ENCODE measurements around the gene ZNF416. TPM values are rescaled to one million over a fixed set of nuclear protein-coding genes. Genes with fewer than 3 reads are reported as not detected.
A peak's percentile ranks its signal among the peaks of the same experiment; 100 is the strongest.

ZNF416 gene
- total RNA-seq, 8 experiments from 2014 or later, result 4.7 to 10.8 (median 7.3) TPM

DNA sequence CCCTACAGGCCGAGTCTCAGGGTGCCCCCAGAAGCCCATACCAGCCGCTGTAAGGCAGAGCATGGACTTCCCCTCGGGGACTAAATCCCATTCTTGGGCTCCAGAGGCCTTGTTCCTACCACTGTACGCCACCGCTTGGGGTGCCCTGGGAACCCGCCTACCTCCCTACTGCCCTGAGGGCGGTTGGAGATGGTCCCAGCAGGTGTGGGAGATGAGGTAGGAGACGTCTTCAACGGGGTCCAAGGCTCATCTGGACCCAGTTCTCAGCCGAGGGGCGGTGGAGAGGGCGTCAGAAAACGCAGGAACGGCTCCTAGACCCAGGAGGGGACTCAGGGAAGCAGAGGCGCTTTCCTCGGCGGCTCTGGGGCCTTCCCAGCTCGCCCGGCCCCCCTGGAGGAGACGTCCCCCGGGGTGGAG lies 4.4 kb upstream of the ZNF416 start:
- H3K4me3 ChIP-seq, result peak overlapping the region in 1 of 5 donors; percentile 93
- H3K4me1 ChIP-seq (replicated peaks in 1 of 2), result peaks cover 9% of the 10 kb centered on the region in 2 donors
- 60% methylated on average over 1 of the region's 21 CpGs; no CpG with 5 or more reads in 8 of the 10 experiments for WGBS, 10 experiments
- no peak for ATAC-seq (replicated peaks in 6 of 8)
- peak overlapping the region; percentile 77 to 82 for H3K27ac ChIP-seq
- in situ Hi-C loops (cut with MboI; ENCODE audit: low pct_unique_long_range_greater_than_20kb in 2 of 9, low sequenced_read_pairs in 9 of 9, unreplicated experiment in 9 of 9), result no loop called here

- H3K27ac ChIP-seq, result no peak overlapping the region
- in situ Hi-C loops (cut with MboI; ENCODE audit: low pct_unique_long_range_greater_than_20kb in 2 of 9, low sequenced_read_pairs in 9 of 9, unreplicated experiment in 9 of 9), result no loop called here
- no peak for ATAC-seq (replicated peaks in 6 of 8)
- H3K4me1 ChIP-seq (replicated peaks in 1 of 2), result peaks cover 5 to 6% of the 10 kb centered on the region in 2 donors
- no peak overlapping the region for H3K4me3 ChIP-seq
Observed at GRCh38 chr19:57576661-57577060, 2.0 kb downstream of the ZNF416 start.

DNA sequence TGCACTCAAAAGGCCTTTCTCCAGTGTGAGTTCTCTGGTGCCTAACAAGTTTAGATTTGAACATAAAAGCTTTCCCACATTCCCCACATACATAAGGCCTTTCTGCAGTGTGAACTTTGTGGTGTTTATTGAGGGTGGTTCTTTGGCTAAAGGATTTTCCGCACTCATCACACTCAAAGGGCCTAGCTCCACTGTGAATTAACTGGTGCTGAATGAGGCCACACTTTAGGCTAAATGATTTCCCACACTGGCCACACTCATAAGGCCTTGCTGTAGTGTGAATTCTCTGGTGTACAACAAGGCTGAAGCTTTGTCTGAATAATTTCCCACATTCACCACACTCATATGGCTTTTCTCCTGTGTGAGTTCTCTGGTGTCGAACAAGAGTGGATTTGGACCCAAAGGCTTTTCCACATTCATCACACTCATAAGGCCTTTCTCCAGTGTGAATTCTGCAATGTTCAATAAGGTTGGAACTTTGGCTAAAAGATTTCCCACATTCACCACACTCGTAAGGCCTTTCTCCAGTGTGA lies 6.2 kb downstream of the ZNF416 start:
- H3K4me1 ChIP-seq (replicated peaks in 1 of 2), result no peaks in the 10 kb centered on the region
- H3K27ac ChIP-seq, result no peak overlapping the region
- H3K4me3 ChIP-seq, result no peak overlapping the region
- no peak for ATAC-seq (replicated peaks in 6 of 8)
- WGBS, 10 experiments, result 73 to 100% (median 100%) methylated on average over 1 to 3 of the region's 3 CpGs; no CpG with 5 or more reads in 3 of the 10 experiments
- in situ Hi-C loops (cut with MboI; ENCODE audit: low pct_unique_long_range_greater_than_20kb in 2 of 9, low sequenced_read_pairs in 9 of 9, unreplicated experiment in 9 of 9), result no loop called here

DNA sequence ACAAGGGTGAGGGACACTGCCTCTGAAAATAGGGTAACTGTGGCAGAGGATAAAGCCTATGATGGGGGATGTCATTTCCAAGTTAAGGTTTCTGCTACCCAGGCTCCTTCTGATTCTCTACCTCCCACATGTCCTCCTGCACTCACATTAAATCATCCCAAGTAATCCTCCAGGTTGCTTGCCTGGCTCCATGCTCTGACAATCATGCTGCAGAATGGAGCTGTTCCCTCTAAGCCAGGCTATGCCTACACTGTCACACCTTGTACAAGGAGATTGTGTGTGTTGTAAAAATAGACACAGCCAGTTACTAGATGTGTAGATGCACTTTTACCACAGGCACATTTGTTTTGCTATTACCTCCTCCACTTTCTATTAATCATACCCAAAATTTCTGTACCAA lies 8.0 kb downstream of the ZNF416 start:
- no peak overlapping the region for H3K27ac ChIP-seq
- no peak overlapping the region for H3K4me3 ChIP-seq
- H3K4me1 ChIP-seq (replicated peaks in 1 of 2), result no peaks in the 10 kb centered on the region
- ATAC-seq (replicated peaks in 6 of 8), result no peak
- in situ Hi-C loops (cut with MboI; ENCODE audit: low pct_unique_long_range_greater_than_20kb in 2 of 9, low sequenced_read_pairs in 9 of 9, unreplicated experiment in 9 of 9), result no loop called here

DNA sequence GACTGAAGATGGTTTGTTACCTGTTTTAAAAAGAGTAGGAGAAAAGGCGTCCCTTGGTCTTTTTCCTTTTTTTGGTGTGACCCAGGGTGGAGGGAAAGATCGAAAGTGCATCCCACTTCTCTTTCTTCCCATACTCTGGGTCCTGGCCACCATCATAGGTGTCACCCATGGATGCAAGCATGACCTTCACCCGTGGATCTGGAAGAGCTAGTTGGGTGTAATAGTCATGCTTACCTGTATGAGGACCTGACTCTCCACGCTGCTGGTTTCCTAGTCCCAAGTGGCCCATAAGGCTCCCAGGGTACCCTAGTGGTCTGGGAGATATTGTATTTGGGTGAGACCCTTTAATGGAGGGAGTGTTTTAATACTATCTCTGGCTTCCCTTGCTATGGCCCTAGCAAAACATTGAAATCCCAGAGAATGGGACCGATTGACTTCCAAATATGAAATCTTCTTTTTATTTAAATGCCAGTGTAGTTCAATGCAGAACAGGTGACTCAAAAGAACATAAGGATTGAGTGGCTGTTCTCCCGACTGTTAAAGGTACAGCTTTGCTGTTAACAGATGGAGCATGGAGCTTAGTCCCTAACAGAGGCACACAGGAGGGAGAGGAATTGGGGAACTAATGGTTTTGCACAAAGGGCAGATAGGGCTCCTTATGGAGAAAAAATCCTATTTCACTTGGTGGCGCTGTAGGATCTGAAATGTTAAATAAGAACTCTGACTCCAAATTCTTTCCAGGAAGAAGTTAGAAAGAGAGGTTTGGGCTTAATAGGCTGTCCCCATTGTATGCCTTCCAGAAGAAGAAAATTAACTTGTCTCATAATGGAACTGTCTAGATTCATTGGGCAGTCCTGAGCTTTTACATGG lies 12.1 kb downstream of the ZNF416 start:
- no peak overlapping the region for H3K4me3 ChIP-seq
- 31 to 100% (median 58%) methylated on average over 1 to 6 of the region's 7 CpGs; no CpG with 5 or more reads in 1 of the 10 experiments for WGBS, 10 experiments
- H3K27ac ChIP-seq, result no peak overlapping the region
- ATAC-seq (replicated peaks in 6 of 8), result no peak
- in situ Hi-C loops (cut with MboI; ENCODE audit: low pct_unique_long_range_greater_than_20kb in 2 of 9, low sequenced_read_pairs in 9 of 9, unreplicated experiment in 9 of 9), result no loop called here
- no peaks in the 10 kb centered on the region for H3K4me1 ChIP-seq (replicated peaks in 1 of 2)

GRCh38 chr19:57563547-57563946 lies 15.2 kb downstream of the ZNF416 start:
- H3K4me3 ChIP-seq, result no peak overlapping the region

GRCh38 chr19:57560049-57560491 lies 18.6 kb downstream of the ZNF416 start:
- Histone ChIP-seq H3K4me1 (replicated peaks in 1 of 2) (peaks cover 10 to 11% of the 10 kb centered on the region in 2 donors), H3K4me3 (peak overlapping the region; percentile 86 to 99 (median 96)), H3K27ac (peak overlapping the region; percentile 87 to 92)
- 0 to 100% (median 79%) methylated on average over 2 to 16 of the region's 23 CpGs; no CpG with 5 or more reads in 1 of the 10 experiments for WGBS, 10 experiments
- in situ Hi-C loops (cut with MboI; ENCODE audit: low pct_unique_long_range_greater_than_20kb in 2 of 9, low sequenced_read_pairs in 9 of 9, unreplicated experiment in 9 of 9), result no loop called here
- peak in 5 of 8 experiments; percentile 1 to 58 (median 11) for ATAC-seq (replicated peaks in 6 of 8)

More at GRCh38 chr19:57563547-57563946, 15.2 kb downstream of the ZNF416 start:
- in situ Hi-C loops (cut with MboI; ENCODE audit: low pct_unique_long_range_greater_than_20kb in 2 of 9, low sequenced_read_pairs in 9 of 9, unreplicated experiment in 9 of 9), result no loop called here
- ATAC-seq (replicated peaks in 6 of 8), result no peak
- WGBS, 10 experiments, result 0 to 56% (median 0%) methylated on average over 1 of the region's 1 CpG; no CpG with 5 or more reads in 4 of the 10 experiments
- H3K27ac ChIP-seq, result no peak overlapping the region
- peaks cover 0 to 2% of the 10 kb centered on the region in 2 donors for H3K4me1 ChIP-seq (replicated peaks in 1 of 2)

DNA sequence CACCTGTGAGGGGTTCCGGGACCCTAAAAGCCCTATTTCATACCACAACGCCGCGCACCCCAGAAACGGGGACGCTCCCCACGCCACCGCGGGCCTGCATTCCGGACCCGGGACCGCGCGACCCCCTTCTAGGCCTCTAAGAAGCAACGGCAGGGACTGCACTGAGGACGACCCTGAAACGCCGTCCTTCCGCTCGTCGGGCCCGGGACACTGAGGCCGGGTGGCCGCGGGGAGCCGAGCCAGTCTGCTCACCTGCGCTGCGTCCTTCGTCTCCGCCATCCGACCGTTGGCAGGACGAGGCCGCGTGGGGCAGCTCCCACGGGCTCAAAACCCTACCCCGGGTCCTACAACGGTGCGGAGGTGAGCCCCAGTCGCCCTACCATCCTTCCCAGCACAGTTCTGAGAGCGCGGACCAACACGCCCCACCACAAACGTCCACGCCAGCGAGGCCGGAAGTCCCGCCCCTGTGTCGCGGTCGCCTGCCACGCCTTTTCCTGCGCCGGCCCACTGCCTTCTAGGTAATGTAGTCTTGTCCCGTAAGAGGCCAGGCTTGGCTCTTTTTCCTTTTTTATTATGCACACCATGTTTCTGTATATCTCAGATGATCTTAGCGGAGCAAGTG lies 19.2 kb downstream of the ZNF416 start, which contains the start of gene ZNF550:
Gene ZNF550, minus strand, starts transcription at position 460 of the 622 bp plus-strand sequence. Its CDS starts 181 bp downstream, at position 279.
- peak within 1 kb of the TSS; percentile 87 to 92 for H3K27ac ChIP-seq
- peak; percentile 94 to 100 (median 99) for ATAC-seq (replicated peaks in 6 of 8)
- in situ Hi-C loops (cut with MboI; ENCODE audit: low pct_unique_long_range_greater_than_20kb in 2 of 9, low sequenced_read_pairs in 9 of 9, unreplicated experiment in 9 of 9), result no loop called here
- H3K4me3 ChIP-seq, result peak within 1 kb of the TSS; percentile 86 to 99 (median 96)
- 0 to 4% (median 1%) methylated on average over 1 to 18 of the region's 56 CpGs; no CpG with 5 or more reads in 2 of the 10 experiments for WGBS, 10 experiments
- H3K4me1 ChIP-seq (replicated peaks in 1 of 2), result peaks cover 10 to 11% of the 10 kb centered on the region in 2 donors

- Histone ChIP-seq H3K4me3 (peak overlapping the region; percentile 86 to 99 (median 96)), H3K27ac (peak overlapping the region; percentile 87 to 92), H3K4me1 (replicated peaks in 1 of 2) (peaks cover 10 to 11% of the 10 kb centered on the region in 2 donors)
- in situ Hi-C loops (cut with MboI; ENCODE audit: low pct_unique_long_range_greater_than_20kb in 2 of 9, low sequenced_read_pairs in 9 of 9, unreplicated experiment in 9 of 9), result no loop called here
- WGBS, 10 experiments, result 0 to 4% (median 0%) methylated on average over 1 to 10 of the region's 22 CpGs; no CpG with 5 or more reads in 6 of the 10 experiments
- peak; percentile 23 to 41 (median 29) for ATAC-seq (replicated peaks in 6 of 8)
Observed at GRCh38 chr19:57559008-57559403, 19.7 kb downstream of the ZNF416 start.

GRCh38 chr19:57558525-57558924 lies 20.2 kb downstream of the ZNF416 start:
- 0 to 59% (median 38%) methylated on average over 2 to 6 of the region's 6 CpGs; no CpG with 5 or more reads in 2 of the 10 experiments for WGBS, 10 experiments
- in situ Hi-C loops (cut with MboI; ENCODE audit: low pct_unique_long_range_greater_than_20kb in 2 of 9, low sequenced_read_pairs in 9 of 9, unreplicated experiment in 9 of 9), result no loop called here
- peaks cover 10 to 11% of the 10 kb centered on the region in 2 donors for H3K4me1 ChIP-seq (replicated peaks in 1 of 2)
- H3K27ac ChIP-seq, result peak overlapping the region in 1 of 2 donors; percentile 92
- ATAC-seq (replicated peaks in 6 of 8), result peak in 3 of 8 experiments; percentile 2 to 11 (median 3)
- H3K4me3 ChIP-seq, result peak overlapping the region; percentile 86 to 99 (median 96)

GRCh38 chr19:57557659-57558058 lies 21.1 kb downstream of the ZNF416 start:
- no peak for ATAC-seq (replicated peaks in 6 of 8)
- Histone ChIP-seq H3K27ac (no peak overlapping the region), H3K4me1 (replicated peaks in 1 of 2) (peaks cover 10 to 11% of the 10 kb centered on the region in 2 donors), H3K4me3 (peak overlapping the region in 3 of 5 donors; percentile 86 to 97 (median 93))
- in situ Hi-C loops (cut with MboI; ENCODE audit: low pct_unique_long_range_greater_than_20kb in 2 of 9, low sequenced_read_pairs in 9 of 9, unreplicated experiment in 9 of 9), result no loop called here
- 80 to 100% (median 88%) methylated on average over 1 to 4 of the region's 5 CpGs; no CpG with 5 or more reads in 4 of the 10 experiments for WGBS, 10 experiments

GRCh38 chr19:57552432-57552831 lies 26.3 kb downstream of the ZNF416 start:
- no peak overlapping the region for H3K4me3 ChIP-seq
- no peak for ATAC-seq (replicated peaks in 6 of 8)
- H3K27ac ChIP-seq, result no peak overlapping the region
- 90 to 100% (median 100%) methylated on average over 1 to 2 of the region's 2 CpGs; no CpG with 5 or more reads in 4 of the 10 experiments for WGBS, 10 experiments
- in situ Hi-C loops (cut with MboI; ENCODE audit: low pct_unique_long_range_greater_than_20kb in 2 of 9, low sequenced_read_pairs in 9 of 9, unreplicated experiment in 9 of 9), result no loop called here
- no peaks in the 10 kb centered on the region for H3K4me1 ChIP-seq (replicated peaks in 1 of 2)

DNA sequence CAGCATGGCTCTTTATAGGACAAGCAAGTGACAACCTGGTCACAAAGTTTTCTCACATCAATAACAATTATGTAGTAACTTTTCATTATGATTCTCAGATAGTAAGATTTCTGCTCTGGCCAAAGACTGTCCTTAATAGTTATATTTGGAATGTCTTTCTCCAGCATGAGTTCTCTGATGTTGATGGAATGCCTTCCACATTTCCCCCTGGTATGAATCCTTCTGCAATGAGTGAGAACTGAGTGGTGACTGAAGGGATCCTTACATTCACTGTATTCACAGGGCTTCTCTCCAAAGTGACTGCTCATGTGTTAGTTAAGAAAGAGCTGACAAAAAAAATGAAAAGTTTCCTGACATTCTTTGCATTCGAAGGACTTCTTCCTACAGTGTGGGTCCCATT lies 32.2 kb downstream of the ZNF416 start:
- H3K27ac ChIP-seq, result no peak overlapping the region
- no peak for ATAC-seq (replicated peaks in 6 of 8)
- H3K4me1 ChIP-seq (replicated peaks in 1 of 2), result no peaks in the 10 kb centered on the region
- 83 to 100% (median 100%) methylated on average over 1 of the region's 1 CpG; no CpG with 5 or more reads in 5 of the 10 experiments for WGBS, 10 experiments
- H3K4me3 ChIP-seq, result no peak overlapping the region
- in situ Hi-C loops (cut with MboI; ENCODE audit: low pct_unique_long_range_greater_than_20kb in 2 of 9, low sequenced_read_pairs in 9 of 9, unreplicated experiment in 9 of 9), result no loop called here
